Spinal cord (tissue), 10 donors: Measurements from ENCODE around the gene KPNA3. TPM values are rescaled to one million over a fixed set of nuclear protein-coding genes. Genes with fewer than 3 reads are reported as not detected.
A peak's percentile ranks its signal among the peaks of the same experiment; 100 is the strongest.

Experiments
- DNase-seq, 6 donors: peaks; one replicate each; pipeline versions ENCODE4 v3.0.0 to v3.0.0-alpha.2; 2013 to 2015; ENCODE audit warnings: low spot score in 6 of 6, low read depth in 4 of 6
- H3K27ac ChIP-seq: one replicate; pipeline ENCODE4 v1.5.1; 2013; ENCODE audit warnings: low read depth, low read length, control low read depth
- H3K27me3 ChIP-seq: one replicate; pipeline ENCODE4 v1.6.1; 2013; ENCODE audit warnings: low read length; ENCODE audit not compliant: control insufficient read depth, insufficient read depth
- H3K36me3 ChIP-seq: one replicate; pipeline ENCODE4 v1.6.1; 2013; ENCODE audit warnings: low read length; ENCODE audit not compliant: control insufficient read depth, insufficient read depth
- H3K4me1 ChIP-seq: one replicate; pipeline ENCODE4 v1.6.1; 2013; ENCODE audit warnings: low read length; ENCODE audit not compliant: control insufficient read depth, insufficient read depth
- H3K4me3 ChIP-seq: one replicate; pipeline ENCODE4 v1.5.1; 2013; ENCODE audit warnings: low read depth, low read length, control low read depth
- H3K9me3 ChIP-seq: one replicate; pipeline ENCODE4 v1.6.1; 2013; ENCODE audit warnings: low read length; ENCODE audit not compliant: control insufficient read depth, insufficient read depth
- WGBS: methylation state at CpG from one replicate; pipeline ENCODE4 v1.1.5; 2013; ENCODE audit warnings: missing lambda C conversion rate; ENCODE audit not compliant: insufficient coverage; 5-methylcytosine and 5-hydroxymethylcytosine counted together
- polyA plus RNA-seq, 2 donors: library from polyadenylated mRNA; unstranded; fragments of 120-200 nt; gene quantifications; one replicate each; pipeline ENCODE4 v1.2.1, GENCODE V29; 2013; ENCODE audit not compliant: insufficient read length in 2 of 2
- total RNA-seq, 2 donors: library from RNA; depleted of rRNA in 1 of 2; stranded (reverse); fragments of 120-200 nt in 1 of 2; fragments of >200 nt in 1 of 2; gene quantifications; one replicate each; pipeline versions ENCODE4 v1.2.3 to v1.2.4, GENCODE V29; 2013 to 2014
- donor health status: healthy.

KPNA3 gene
- total and polyA plus RNA-seq, 4 donors: 33.9 to 58.2 (median 51.3) TPM

DNA sequence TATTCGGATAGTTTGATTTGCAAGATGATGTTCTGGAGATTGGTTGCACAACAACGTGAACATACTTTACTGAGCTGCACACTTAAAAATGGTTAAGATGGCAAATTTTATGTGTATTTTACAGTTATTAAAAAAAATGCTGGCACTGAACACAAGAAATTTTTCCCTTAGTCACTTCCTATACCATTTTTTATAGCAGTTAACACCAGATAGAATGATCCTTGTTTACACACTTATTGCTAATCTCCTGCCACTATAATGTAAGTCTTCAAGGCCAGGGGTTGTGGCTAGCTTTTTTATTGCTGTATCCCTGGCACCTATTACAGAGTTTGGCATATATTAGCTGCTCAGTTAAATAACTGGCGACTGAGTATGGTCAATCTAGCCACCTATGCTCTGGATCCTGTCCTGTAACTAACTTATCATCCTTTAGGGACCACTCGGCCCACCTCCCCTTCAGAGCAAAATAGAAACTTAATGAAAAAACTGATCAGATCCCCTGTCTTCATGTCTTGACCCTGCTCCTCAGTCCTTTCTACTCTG is 99.2 kb downstream of the KPNA3 start:
- no peaks in the 10 kb centered on the region for H3K36me3 ChIP-seq
- H3K4me1 ChIP-seq: peaks cover 15% of the 10 kb centered on the region
- DNase-seq: no peak
- no peaks in the 10 kb centered on the region for H3K9me3 ChIP-seq
- H3K27ac ChIP-seq: no peak overlapping the region
- H3K27me3 ChIP-seq: no peaks in the 10 kb centered on the region
- WGBS: 96% methylated on average over 3 of the region's 4 CpGs
- no peak overlapping the region for H3K4me3 ChIP-seq

- peak; percentile 59 to 96 (median 81) for DNase-seq
- H3K9me3 ChIP-seq: no peaks in the 10 kb centered on the region
- H3K4me1 ChIP-seq: peaks cover 15% of the 10 kb centered on the region
- H3K27ac ChIP-seq: peak within 1 kb of the TSS; percentile 84
- 0% methylated on average over 64 of the region's 67 CpGs for whole genome bisulfite sequencing
- peak within 1 kb of the TSS; percentile 76 for H3K4me3 ChIP-seq
- H3K27me3 ChIP-seq: no peaks in the 10 kb centered on the region
- H3K36me3 ChIP-seq: no peaks in the 10 kb centered on the region
Measured at GRCh38 chr13:49690995-49691784, 101.3 kb downstream of the KPNA3 start, which contains the start of gene EBPL. Gene EBPL (minus strand): TSS chr13:49691486. CDS start chr13:49691424, 62 bp downstream.

DNA sequence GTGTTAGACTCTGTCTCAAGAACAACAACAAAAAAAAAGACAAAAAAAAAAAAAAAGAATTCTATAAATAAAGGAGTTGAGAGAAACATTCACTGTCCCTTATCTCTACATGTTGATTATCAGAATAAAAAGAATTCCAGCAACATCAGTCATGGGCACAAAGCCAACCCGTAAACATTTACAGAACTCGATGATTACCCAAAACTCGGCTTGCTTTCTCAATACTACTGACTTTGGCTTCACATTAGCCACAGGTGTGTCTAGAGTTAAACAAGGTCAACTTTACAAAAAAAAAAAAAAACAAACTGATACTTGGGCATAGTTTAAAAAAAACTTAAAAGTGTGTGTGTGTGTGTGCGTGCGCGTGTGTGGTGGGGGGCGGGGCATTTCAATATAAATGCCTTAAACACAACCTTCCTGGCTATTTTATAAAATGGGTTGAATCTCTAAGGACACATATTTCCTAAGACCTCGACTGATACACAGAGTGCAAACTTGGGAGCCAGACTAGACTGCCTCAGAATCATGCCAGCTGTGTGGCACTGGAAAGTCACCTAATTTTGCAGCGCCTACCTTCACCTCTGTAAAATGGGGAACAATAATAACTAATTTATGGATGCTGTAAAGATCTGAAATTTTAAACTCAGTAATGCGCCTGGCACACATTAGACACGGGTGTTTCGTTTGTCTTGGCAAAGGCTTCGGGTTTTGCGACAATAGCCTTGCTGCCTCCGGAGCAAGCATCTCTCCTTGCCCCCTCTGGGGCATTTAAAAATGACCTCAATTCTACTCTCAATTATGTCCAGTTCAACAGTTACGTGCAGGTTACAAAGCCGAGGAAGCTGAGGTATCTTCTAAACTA is 102.1 kb downstream of the KPNA3 start:
- WGBS: 0% methylated on average over 6 of the region's 17 CpGs
- peak in 3 of 6 donors; percentile 3 to 13 (median 6) for DNase-seq

GRCh38 chr13:49683489-49683888 is 109.0 kb downstream of the KPNA3 start:
- Histone ChIP-seq H3K4me3 (no peak overlapping the region), H3K27me3 (no peaks in the 10 kb centered on the region), H3K27ac (no peak overlapping the region), H3K9me3 (no peaks in the 10 kb centered on the region), H3K4me1 (no peaks in the 10 kb centered on the region), H3K36me3 (peaks cover 1% of the 10 kb centered on the region)
- no CpG with 5 or more reads among the region's 6 CpGs for WGBS
- no peak for DNase-seq

More for the DNA sequence above, 102.1 kb downstream of the KPNA3 start:
- H3K36me3 ChIP-seq: no peaks in the 10 kb centered on the region
- peaks cover 15% of the 10 kb centered on the region for H3K4me1 ChIP-seq
- peak overlapping the region; percentile 76 for H3K4me3 ChIP-seq
- H3K27ac ChIP-seq: peak overlapping the region; percentile 84
- H3K27me3 ChIP-seq: no peaks in the 10 kb centered on the region
- no peaks in the 10 kb centered on the region for H3K9me3 ChIP-seq

GRCh38 chr13:49681842-49682435 is 110.5 kb downstream of the KPNA3 start:
- Histone ChIP-seq H3K36me3 (peaks cover 7% of the 10 kb centered on the region), H3K9me3 (peaks cover 1% of the 10 kb centered on the region), H3K4me1 (no peaks in the 10 kb centered on the region), H3K4me3 (no peak overlapping the region), H3K27me3 (no peaks in the 10 kb centered on the region), H3K27ac (no peak overlapping the region)
- DNase-seq: peak in 2 of 6 donors; percentile 71 to 83
- WGBS: 20% methylated on average over 3 of the region's 4 CpGs

DNA sequence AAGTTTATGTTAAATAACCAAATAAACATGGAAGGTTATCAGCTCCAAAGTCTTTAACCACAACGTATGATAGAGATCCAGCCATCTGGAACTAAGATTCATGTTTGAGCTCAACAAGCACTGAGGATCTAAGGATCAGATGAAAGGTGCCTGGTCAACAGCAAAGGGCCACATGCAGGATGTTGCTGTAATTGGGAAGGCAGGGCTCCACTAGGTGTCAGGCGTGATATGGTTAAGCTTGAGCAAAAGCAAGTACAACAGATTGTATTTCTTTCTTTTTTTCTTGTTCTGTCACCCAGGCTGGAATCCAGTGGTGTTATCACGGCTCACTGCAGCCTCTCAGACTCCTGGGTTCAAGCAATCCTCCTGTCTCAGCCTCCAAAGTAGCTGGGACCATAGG is 113.2 kb downstream of the KPNA3 start:
- DNase-seq: peak in 2 of 6 donors; percentile 18 to 24
- Histone ChIP-seq H3K4me1 (no peaks in the 10 kb centered on the region), H3K9me3 (peaks cover 1% of the 10 kb centered on the region), H3K27me3 (no peaks in the 10 kb centered on the region), H3K36me3 (peaks cover 7% of the 10 kb centered on the region), H3K4me3 (no peak overlapping the region), H3K27ac (no peak overlapping the region)
- WGBS: 71% methylated on average over 2 of the region's 3 CpGs

- no peaks in the 10 kb centered on the region for H3K27me3 ChIP-seq
- H3K36me3 ChIP-seq: peaks cover 7% of the 10 kb centered on the region
- peaks cover 1% of the 10 kb centered on the region for H3K9me3 ChIP-seq
- 97% methylated on average over 27 of the region's 48 CpGs for WGBS
- no peaks in the 10 kb centered on the region for H3K4me1 ChIP-seq
- H3K4me3 ChIP-seq: no peak overlapping the region
- no peak for DNase-seq
- H3K27ac ChIP-seq: no peak overlapping the region
Measured at GRCh38 chr13:49678191-49678914, 114.1 kb downstream of the KPNA3 start.

- Histone ChIP-seq H3K27ac (no peak overlapping the region), H3K4me1 (no peaks in the 10 kb centered on the region), H3K36me3 (peaks cover 7% of the 10 kb centered on the region), H3K27me3 (no peaks in the 10 kb centered on the region), H3K9me3 (peaks cover 1% of the 10 kb centered on the region), H3K4me3 (no peak overlapping the region)
- DNase-seq: no peak
- WGBS: 97% methylated on average over 3 of the region's 6 CpGs
Measured at GRCh38 chr13:49676581-49677298, 115.7 kb downstream of the KPNA3 start.
